ENCODE results near the gene MSL3.

The MSL3 gene

GRCh38 chrX:11753668-11754067 lies 4.4 kb upstream of the MSL3 start:
- H3K4me3 Mint-ChIP-seq: no peak overlapping the region

GRCh38 chrX:11754958-11755645 lies 2.9 kb upstream of the MSL3 start:
- Mint-ChIP-seq H3K4me3 (no peak overlapping the region), H3K9me3 (no peaks in the 10 kb centered on the region), H3K4me1 (peaks cover 8% of the 10 kb centered on the region), H3K27ac (no peak overlapping the region), H3K27me3 (no peaks in the 10 kb centered on the region), H3K36me3 (no peaks in the 10 kb centered on the region)
- no peak for ATAC-seq (ENCODE audit: low read depth)
- DNase-seq (ENCODE audit: low spot score in 2 of 2): no peak

More at GRCh38 chrX:11753668-11754067, 4.4 kb upstream of the MSL3 start:
- DNase-seq (ENCODE audit: low spot score in 2 of 2) (no peak), ATAC-seq (ENCODE audit: low read depth) (no peak)
- Mint-ChIP-seq H3K27me3 (peaks cover 4% of the 10 kb centered on the region), H3K9me3 (no peaks in the 10 kb centered on the region), H3K27ac (no peak overlapping the region), H3K36me3 (no peaks in the 10 kb centered on the region), H3K4me1 (peaks cover 4% of the 10 kb centered on the region)

DNA sequence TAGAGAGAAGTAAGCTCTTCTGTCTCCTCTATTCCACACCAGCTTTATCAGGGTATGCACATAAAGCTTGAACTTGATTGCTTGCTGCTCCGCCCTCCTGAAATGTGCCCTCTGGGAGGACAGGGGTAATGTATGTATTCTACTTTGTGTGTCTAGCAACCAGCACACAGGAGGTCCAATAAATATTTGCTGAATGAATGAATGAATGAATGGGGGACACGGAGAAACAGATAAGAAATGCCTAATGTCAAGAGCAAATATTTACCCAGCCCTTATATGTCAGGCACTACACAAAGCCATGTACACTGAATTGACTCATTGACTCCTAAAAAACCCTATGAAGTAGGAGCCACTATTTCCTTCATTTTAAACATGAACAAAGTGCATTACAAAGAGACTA lies 2.3 kb upstream of the MSL3 start:
- H3K4me1 Mint-ChIP-seq: peaks cover 8% of the 10 kb centered on the region
- ATAC-seq (ENCODE audit: low read depth): no peak
- no peak for DNase-seq (ENCODE audit: low spot score in 2 of 2)
- H3K27ac Mint-ChIP-seq: no peak overlapping the region
- no peak overlapping the region for H3K4me3 Mint-ChIP-seq
- H3K9me3 Mint-ChIP-seq: no peaks in the 10 kb centered on the region
- H3K27me3 Mint-ChIP-seq: no peaks in the 10 kb centered on the region
- H3K36me3 Mint-ChIP-seq: no peaks in the 10 kb centered on the region

DNA sequence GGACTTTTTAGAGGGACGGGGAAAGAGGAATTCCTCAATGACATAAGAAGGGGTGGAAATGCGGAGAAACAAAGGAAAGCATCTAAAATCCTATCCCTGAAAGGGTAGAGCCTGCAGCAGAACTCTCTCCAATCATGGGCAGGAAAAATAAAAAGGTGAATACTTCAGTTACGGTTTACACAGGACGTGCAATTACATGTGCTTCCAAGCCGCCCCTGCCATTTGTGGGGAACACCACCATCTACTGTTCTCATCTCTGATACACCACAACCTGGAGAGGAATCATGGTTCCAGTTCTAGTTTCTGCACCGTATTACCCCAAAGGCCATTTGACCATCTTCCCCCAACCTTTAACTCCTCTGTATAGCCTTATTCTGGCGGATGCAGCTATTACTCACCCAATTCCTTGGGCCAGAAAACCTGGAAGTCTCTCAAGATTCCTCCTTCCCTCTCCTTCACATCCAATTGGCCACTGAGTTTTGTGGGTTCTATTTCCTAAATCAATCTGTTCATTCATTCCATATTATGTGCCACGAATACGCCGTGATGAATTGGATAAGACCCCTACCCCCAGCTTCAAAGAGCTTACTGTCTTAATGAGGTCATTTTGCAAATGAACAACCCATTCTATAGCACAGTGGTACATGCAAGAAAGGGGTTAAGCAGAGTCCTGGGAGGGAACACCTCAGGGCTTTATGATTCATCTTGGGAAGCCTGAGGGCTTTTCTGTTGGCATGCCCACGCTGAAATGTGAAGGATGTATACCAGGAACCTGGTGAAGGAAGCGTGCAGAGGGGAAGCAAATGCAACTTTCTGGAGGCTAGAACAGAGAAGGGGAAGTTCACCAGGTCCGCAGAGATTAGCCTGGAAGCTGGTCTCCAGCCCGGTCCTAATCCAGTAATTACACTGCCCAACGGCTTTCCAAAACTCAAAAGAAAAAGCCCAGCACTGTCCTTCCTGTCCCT lies 1.4 kb upstream of the MSL3 start:
- H3K27me3 Mint-ChIP-seq: no peaks in the 10 kb centered on the region
- H3K36me3 Mint-ChIP-seq: peaks cover 3% of the 10 kb centered on the region
- peaks cover 11% of the 10 kb centered on the region for H3K4me1 Mint-ChIP-seq
- H3K4me3 Mint-ChIP-seq: peak overlapping the region; percentile 75
- H3K27ac Mint-ChIP-seq: no peak overlapping the region
- DNase-seq (ENCODE audit: low spot score in 2 of 2) (no peak), ATAC-seq (ENCODE audit: low read depth) (no peak)
- H3K9me3 Mint-ChIP-seq: no peaks in the 10 kb centered on the region

- H3K27ac Mint-ChIP-seq: no peak overlapping the region
- peak overlapping the region; percentile 75 for H3K4me3 Mint-ChIP-seq
- ATAC-seq (ENCODE audit: low read depth): no peak
- peak in 1 of 2 donors; percentile 4 for DNase-seq (ENCODE audit: low spot score in 2 of 2)
- no peaks in the 10 kb centered on the region for H3K9me3 Mint-ChIP-seq
- H3K36me3 Mint-ChIP-seq: peaks cover 5% of the 10 kb centered on the region
- no peaks in the 10 kb centered on the region for H3K27me3 Mint-ChIP-seq
- H3K4me1 Mint-ChIP-seq: peaks cover 13% of the 10 kb centered on the region
Observed at GRCh38 chrX:11757397-11757718, 679 bp upstream of the MSL3 start.

DNA sequence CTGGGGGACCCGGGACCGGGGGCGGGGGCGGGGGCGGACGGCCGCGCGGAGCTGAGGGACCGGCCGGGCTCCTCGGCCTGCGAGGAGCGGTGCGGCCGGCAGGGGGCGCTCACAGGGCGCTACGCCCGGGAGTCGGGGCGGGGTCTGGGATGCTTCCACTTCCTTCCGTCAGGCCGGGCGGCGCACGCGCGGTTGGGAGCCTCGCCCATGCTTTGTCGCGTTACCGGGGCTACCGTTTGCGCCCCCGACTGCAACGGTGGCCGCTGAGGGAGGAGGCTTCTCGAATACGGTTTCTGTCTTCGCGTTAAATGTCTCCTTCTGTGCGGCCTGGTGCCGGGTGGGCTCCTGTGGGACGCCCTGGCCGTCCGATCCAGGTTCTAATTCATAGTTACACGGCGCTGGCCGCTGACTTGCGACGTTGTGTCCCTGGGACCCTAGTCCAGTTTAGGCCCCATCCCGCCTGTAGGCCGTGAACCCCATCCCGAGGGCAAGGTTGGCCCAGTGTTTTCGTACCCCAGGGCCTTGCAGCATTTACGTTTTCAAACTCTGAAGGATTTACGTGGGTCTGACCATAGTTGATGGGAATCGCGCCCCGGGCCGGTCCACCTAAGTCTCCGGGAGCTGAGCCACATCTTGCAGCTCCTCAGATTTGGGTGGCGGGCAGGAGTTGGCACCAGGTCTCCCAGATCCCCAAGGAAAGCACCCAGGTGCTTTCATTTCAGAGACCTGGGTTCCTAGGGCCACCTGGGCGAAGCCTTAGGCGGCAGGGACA lies 549 bp downstream of the MSL3 start:
- ATAC-seq (ENCODE audit: low read depth): peak; percentile 58
- H3K9me3 Mint-ChIP-seq: no peaks in the 10 kb centered on the region
- no peaks in the 10 kb centered on the region for H3K27me3 Mint-ChIP-seq
- peak; percentile 74 to 86 for DNase-seq (ENCODE audit: low spot score in 2 of 2)
- H3K36me3 Mint-ChIP-seq: peaks cover 7% of the 10 kb centered on the region
- peaks cover 13% of the 10 kb centered on the region for H3K4me1 Mint-ChIP-seq
- peak overlapping the region; percentile 98 for H3K27ac Mint-ChIP-seq
- peak overlapping the region; percentile 94 for H3K4me3 Mint-ChIP-seq

DNA sequence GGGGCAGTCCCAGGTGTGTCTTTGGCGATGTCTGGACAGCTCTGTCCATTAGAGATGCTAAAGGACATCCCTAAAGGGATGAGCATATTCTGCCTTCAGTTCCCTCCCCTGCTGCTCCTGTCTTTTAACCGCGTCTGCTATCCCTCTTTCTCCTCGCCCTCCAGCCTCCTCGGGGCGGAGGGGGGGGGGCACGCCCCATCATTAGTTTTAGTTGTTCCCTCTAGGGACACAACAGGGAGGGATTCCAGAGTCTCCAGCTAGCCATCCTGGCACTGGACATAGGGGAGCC lies 1.1 kb downstream of the MSL3 start:
- DNase-seq (ENCODE audit: low spot score in 2 of 2) (peak; percentile 1 to 38), ATAC-seq (ENCODE audit: low read depth) (no peak)
- H3K4me1 Mint-ChIP-seq: peaks cover 18% of the 10 kb centered on the region
- H3K27me3 Mint-ChIP-seq: no peaks in the 10 kb centered on the region
- peaks cover 11% of the 10 kb centered on the region for H3K36me3 Mint-ChIP-seq
- no peaks in the 10 kb centered on the region for H3K9me3 Mint-ChIP-seq
- peak overlapping the region; percentile 98 for H3K27ac Mint-ChIP-seq
- peak overlapping the region; percentile 94 for H3K4me3 Mint-ChIP-seq

DNA sequence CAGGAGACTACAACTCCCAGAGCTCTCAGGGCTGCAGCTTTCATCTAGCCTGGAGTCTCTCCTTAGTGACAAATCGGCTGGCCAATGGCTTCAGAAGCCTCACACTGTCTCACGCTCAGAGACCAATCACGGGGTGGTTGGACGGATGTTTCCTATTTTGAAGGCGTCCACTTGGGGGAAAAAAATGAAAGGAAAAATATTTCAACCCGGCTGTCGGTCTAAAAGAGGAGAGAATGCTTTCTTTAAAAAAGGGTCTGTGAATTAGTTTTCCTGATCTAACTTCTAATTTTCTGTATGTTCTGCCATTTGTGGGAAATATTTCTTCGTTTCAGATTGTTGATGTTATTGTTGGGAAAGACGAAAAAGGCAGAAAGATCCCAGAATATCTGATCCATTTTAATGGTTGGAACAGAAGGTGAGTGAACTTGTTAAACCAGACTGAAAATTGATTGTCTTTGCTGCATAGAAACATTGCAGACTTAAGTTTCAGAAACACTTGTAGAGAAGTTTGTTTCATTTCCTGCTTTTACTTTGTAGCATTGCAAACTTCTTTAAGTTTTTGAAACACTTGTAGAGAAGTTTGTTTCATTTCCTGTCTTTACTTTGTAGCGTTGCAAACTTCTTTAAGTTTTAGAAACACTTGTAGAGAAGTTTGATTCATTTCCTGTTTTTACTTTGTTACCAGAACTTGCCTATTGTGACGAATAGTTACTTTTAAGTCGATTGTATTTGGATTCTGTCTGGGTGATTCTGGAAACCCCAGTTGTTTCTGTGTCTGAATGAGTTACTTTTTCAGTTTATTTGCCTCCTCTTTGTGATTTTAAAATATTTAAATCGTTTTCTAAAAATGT lies 1.6 kb downstream of the MSL3 start:
- no peaks in the 10 kb centered on the region for H3K27me3 Mint-ChIP-seq
- ATAC-seq (ENCODE audit: low read depth): peak; percentile 69
- peak in 1 of 2 donors; percentile 44 for DNase-seq (ENCODE audit: low spot score in 2 of 2)
- H3K9me3 Mint-ChIP-seq: no peaks in the 10 kb centered on the region
- peaks cover 15% of the 10 kb centered on the region for H3K36me3 Mint-ChIP-seq
- peaks cover 24% of the 10 kb centered on the region for H3K4me1 Mint-ChIP-seq
- H3K27ac Mint-ChIP-seq: peak overlapping the region; percentile 98
- H3K4me3 Mint-ChIP-seq: peak overlapping the region; percentile 94

DNA sequence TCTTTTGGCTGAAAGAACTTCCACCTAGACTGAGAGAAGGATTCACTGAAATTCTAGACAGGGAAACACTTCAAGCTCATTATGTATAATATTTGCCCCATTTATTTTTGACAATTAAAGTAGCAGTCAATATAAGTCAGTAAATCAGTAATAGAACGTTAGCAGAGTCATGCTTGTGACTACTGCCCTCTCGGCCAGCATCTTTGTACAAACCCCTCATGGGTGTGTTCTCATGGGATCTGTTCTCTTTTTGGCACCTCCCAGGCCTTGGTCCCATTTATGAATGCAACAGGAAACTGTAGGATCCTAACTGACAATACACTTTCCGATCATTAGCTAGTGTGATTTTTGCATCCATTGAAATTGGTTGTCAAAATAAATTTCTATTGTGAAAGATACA lies 2.9 kb downstream of the MSL3 start:
- ATAC-seq (ENCODE audit: low read depth): no peak

GRCh38 chrX:11764602-11765067 lies 6.6 kb downstream of the MSL3 start:
- DNase-seq (ENCODE audit: low spot score in 2 of 2) (no peak), ATAC-seq (ENCODE audit: low read depth) (no peak)
- peak overlapping the region; percentile 65 for H3K4me3 Mint-ChIP-seq
- no peaks in the 10 kb centered on the region for H3K9me3 Mint-ChIP-seq
- peaks cover 29% of the 10 kb centered on the region for H3K4me1 Mint-ChIP-seq
- H3K36me3 Mint-ChIP-seq: peaks cover 24% of the 10 kb centered on the region
- peak overlapping the region; percentile 75 for H3K27ac Mint-ChIP-seq
- no peaks in the 10 kb centered on the region for H3K27me3 Mint-ChIP-seq

More for the DNA sequence above, 2.9 kb downstream of the MSL3 start:
- no peak for DNase-seq (ENCODE audit: low spot score in 2 of 2)
- peak overlapping the region; percentile 98 for H3K27ac Mint-ChIP-seq
- H3K4me1 Mint-ChIP-seq: peaks cover 28% of the 10 kb centered on the region
- H3K36me3 Mint-ChIP-seq: peaks cover 22% of the 10 kb centered on the region
- H3K4me3 Mint-ChIP-seq: peak overlapping the region; percentile 70
- no peaks in the 10 kb centered on the region for H3K27me3 Mint-ChIP-seq
- H3K9me3 Mint-ChIP-seq: no peaks in the 10 kb centered on the region

- Mint-ChIP-seq H3K27ac (peak overlapping the region; percentile 75), H3K9me3 (no peaks in the 10 kb centered on the region), H3K27me3 (no peaks in the 10 kb centered on the region), H3K36me3 (peaks cover 24% of the 10 kb centered on the region), H3K4me3 (no peak overlapping the region), H3K4me1 (peaks cover 30% of the 10 kb centered on the region)
- ATAC-seq (ENCODE audit: low read depth) (no peak), DNase-seq (ENCODE audit: low spot score in 2 of 2) (no peak)
Observed at GRCh38 chrX:11765449-11765848, 7.4 kb downstream of the MSL3 start.

- Mint-ChIP-seq H3K36me3 (peaks cover 22% of the 10 kb centered on the region), H3K4me1 (peaks cover 28% of the 10 kb centered on the region), H3K27me3 (no peaks in the 10 kb centered on the region), H3K9me3 (no peaks in the 10 kb centered on the region), H3K27ac (peak overlapping the region; percentile 38), H3K4me3 (no peak overlapping the region)
- no peak for DNase-seq (ENCODE audit: low spot score in 2 of 2)
- ATAC-seq (ENCODE audit: low read depth): no peak
Observed at GRCh38 chrX:11766487-11766886, 8.4 kb downstream of the MSL3 start.

DNA sequence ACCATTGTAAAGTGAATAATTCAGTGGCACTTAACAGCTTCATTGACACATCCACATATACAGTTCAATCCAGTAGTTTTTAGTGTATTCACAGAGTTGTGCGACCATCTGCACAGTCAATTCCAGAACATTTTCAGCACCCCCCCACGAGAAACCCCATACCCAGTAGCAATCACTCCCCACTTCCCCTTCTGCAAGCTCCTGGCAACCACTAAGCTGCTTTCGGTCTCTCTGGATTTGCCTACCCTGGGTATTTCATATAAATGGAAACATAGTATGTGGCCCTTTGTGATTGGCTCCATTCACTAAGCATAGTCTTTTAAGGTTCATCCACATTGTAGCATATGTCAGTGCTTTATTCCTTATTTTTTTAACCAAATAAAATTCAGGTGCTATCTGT lies 10.0 kb downstream of the MSL3 start:
- DNase-seq (ENCODE audit: low spot score in 2 of 2) (no peak), ATAC-seq (ENCODE audit: low read depth) (peak; percentile 89)
- peaks cover 26% of the 10 kb centered on the region for H3K4me1 Mint-ChIP-seq
- H3K36me3 Mint-ChIP-seq: peaks cover 18% of the 10 kb centered on the region
- H3K27me3 Mint-ChIP-seq: no peaks in the 10 kb centered on the region
- peak overlapping the region; percentile 11 for H3K4me3 Mint-ChIP-seq
- H3K27ac Mint-ChIP-seq: peak overlapping the region; percentile 58
- H3K9me3 Mint-ChIP-seq: no peaks in the 10 kb centered on the region

Measured in memory B cell (primary cell).